ENCODE results near the gene RFXAP.

Gene RFXAP

DNA sequence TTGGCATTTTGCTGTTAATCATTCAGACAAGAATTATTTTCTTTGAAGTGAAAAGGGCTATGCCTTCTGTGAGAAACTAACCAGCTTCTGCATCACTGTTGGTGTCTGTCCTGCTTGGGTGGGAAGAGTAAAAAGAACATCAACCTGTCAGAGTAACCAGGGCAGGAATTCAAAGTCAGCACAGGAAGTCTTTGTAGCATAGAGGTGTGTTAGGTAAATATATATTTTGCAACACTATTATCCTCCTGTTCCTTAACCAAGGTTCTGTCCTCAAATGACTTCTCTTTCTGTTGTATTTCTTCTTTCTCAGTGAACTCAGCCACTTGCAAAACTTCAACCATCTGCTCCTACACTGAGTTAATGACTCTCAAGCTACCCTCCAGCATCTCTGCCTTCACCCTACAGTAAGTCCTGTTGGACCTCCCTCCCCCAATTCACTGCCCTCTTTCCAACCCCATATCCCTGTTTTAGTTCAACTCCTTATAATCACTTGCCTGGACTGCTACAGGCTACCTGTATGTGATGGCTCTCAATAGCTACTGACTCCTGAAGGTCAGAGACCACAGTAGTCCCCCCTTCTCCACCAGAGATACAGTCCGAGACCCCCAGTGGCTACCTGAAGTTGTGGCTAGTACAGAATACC, 51.1 kb downstream of the RFXAP start:
- FAIRE-seq = no peak

DNA sequence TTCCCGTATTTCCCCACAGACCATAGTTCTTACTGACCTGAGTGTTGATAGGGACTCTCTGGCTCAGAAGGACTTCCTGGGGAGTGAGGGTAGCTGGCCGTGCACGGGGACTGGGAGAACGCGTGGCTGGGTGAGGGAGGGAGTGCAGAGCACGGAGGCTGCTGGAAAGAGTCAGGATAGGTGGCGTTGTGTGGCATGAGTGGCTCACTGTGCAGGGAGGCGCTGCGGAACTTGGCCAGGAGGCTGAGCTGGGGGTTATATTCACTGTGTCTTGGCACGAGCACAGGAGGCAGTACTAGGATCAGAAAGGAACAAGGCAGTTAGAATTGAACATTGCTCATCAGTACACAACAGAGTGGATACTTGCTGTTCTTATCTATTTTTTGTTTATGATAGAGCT, 53.6 kb downstream of the RFXAP start:
- FAIRE-seq = no peak

DNA sequence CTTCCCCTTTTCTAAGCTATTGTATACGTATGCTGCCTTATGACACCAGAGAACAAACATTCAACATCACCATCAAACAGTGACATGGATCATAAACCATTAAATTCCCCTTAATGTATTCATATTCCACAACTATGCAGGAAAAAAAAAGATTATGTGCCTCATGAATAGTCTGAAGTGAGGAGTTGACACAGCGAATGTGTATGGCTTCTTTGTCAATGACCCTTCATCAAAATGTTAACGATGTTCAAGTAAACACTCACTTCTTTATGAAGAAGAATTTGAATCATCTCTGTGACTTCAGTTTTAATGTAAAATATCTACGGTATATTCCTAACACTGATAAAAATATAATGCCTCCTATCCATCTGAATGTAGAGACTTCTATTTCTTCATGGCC, 56.4 kb downstream of the RFXAP start:
- no peak for FAIRE-seq

DNA sequence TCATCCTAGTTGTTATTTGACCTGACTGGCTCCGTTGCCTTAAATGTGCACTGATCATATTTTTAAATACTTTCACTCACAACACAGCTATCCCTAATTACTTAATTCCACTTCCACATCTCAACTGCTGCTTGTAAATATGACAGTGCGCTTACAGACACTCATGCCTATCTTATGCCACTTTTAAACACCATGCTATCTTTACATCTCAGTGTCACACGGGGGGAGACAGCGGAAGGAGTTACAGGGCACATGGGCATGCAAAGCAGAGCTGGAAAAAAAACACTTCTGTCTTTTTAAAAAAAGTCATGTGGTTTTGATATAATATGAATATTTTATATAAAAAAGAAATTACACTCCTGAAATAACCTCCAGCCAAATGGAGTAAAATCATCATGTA, 56.9 kb downstream of the RFXAP start:
- FAIRE-seq = no peak

Measured in G401.6 (cell line).